Measurements from ENCODE around the gene RHBG.

Gene RHBG

GRCh38 chr1:156410238-156410637 lies 41.2 kb downstream of the RHBG start:
- Histone ChIP-seq H3K27ac (no peak overlapping the region), H3K4me3 (ENCODE audit: low read depth, low read length) (no peak overlapping the region), H3K36me3 (replicated peaks) (no peaks in the 10 kb centered on the region), H3K27me3 (replicated peaks) (peaks cover 20% of the 10 kb centered on the region)
- no peak for DNase-seq
- no peak for TF ChIP-seq CTCF (IDR thresholded peaks at IDR 0.05; ENCODE audit: low read depth, low read length, missing control alignments)
- in situ Hi-C loops (cut with HindIII; ENCODE audit: low pct_ligation_motif_present, low sequenced_read_pairs), result no loop called here

- Histone ChIP-seq H3K36me3 (replicated peaks) (no peaks in the 10 kb centered on the region), H3K27ac (no peak overlapping the region), H3K4me3 (ENCODE audit: low read depth, low read length) (no peak overlapping the region), H3K27me3 (replicated peaks) (peaks cover 18% of the 10 kb centered on the region)
- in situ Hi-C loops (cut with HindIII; ENCODE audit: low pct_ligation_motif_present, low sequenced_read_pairs), result no loop called here
- DNase-seq, result no peak
- TF ChIP-seq CTCF (IDR thresholded peaks at IDR 0.05; ENCODE audit: low read depth, low read length, missing control alignments), result no peak
Observed at GRCh38 chr1:156410740-156411139, 41.7 kb downstream of the RHBG start.

DNA sequence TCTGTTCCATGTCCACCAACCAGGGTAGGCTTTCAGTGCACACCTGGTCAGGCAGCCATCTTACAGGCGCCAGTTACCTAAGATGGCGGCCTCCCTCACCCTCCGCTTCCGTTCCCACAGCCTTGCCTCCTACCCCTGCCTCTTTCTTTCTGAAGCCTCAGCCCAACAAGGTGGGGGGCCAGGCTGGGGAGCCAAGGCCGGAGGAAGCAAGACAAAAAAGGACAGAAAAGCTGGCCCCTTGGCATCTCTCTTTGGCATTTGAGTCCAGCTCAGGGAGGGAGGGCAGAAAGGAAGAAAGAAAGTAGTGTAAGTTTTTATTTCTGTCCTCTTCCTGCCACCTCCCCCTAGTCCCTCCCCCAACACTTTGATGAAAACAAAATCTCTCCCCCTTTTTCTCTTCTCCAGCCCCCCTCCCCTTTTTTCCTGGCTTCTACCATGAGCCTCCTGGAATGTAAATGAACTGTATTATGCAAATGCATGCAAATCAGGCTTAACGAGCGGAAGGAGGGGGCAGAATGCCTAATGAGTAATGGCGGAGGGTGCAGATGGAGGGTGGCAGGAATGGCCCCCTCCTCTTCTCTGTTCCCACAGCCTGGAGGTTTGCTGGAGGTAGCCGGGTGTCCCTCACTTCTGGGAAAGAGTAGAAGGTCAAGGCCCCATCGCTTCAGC lies 43.8 kb downstream of the RHBG start:
- Histone ChIP-seq H3K4me3 (ENCODE audit: low read depth, low read length) (no peak overlapping the region), H3K36me3 (replicated peaks) (no peaks in the 10 kb centered on the region), H3K27me3 (replicated peaks) (peaks cover 17% of the 10 kb centered on the region), H3K27ac (no peak overlapping the region)
- in situ Hi-C loops (cut with HindIII; ENCODE audit: low pct_ligation_motif_present, low sequenced_read_pairs), result no loop called here
- no peak for DNase-seq
- no peak for TF ChIP-seq CTCF (IDR thresholded peaks at IDR 0.05; ENCODE audit: low read depth, low read length, missing control alignments)

- Histone ChIP-seq H3K4me3 (ENCODE audit: low read depth, low read length) (no peak overlapping the region), H3K27ac (no peak overlapping the region), H3K27me3 (replicated peaks) (peaks cover 19% of the 10 kb centered on the region), H3K36me3 (replicated peaks) (no peaks in the 10 kb centered on the region)
- in situ Hi-C loops (cut with HindIII; ENCODE audit: low pct_ligation_motif_present, low sequenced_read_pairs), result no loop called here
- TF ChIP-seq CTCF (IDR thresholded peaks at IDR 0.05; ENCODE audit: low read depth, low read length, missing control alignments), result no peak
- DNase-seq, result no peak
Observed at GRCh38 chr1:156413391-156414246, 44.6 kb downstream of the RHBG start.

- DNase-seq, result no peak
- no peak overlapping the region for H3K4me3 ChIP-seq (ENCODE audit: low read depth, low read length)
- H3K27ac ChIP-seq, result no peak overlapping the region
- H3K27me3 ChIP-seq (replicated peaks), result peaks cover 28% of the 10 kb centered on the region
- TF ChIP-seq CTCF (IDR thresholded peaks at IDR 0.05; ENCODE audit: low read depth, low read length, missing control alignments), result no peak
- no peaks in the 10 kb centered on the region for H3K36me3 ChIP-seq (replicated peaks)
- in situ Hi-C loops (cut with HindIII; ENCODE audit: low pct_ligation_motif_present, low sequenced_read_pairs), result no loop called here
Observed at GRCh38 chr1:156414461-156415064, 45.6 kb downstream of the RHBG start.
